GM21390 (cell line): ENCODE results near the gene SLC35F3.
"Not testable (repeated sequence)": the region's sequence is repeated elsewhere in the genome, so short reads cannot be mapped to it uniquely, and the experiment has no call there.

Experiments
- ATAC-seq: cut with Tn5 transposase; IDR thresholded peaks from one replicate; pipeline ENCODE4 v1.9.1; 2021; ENCODE audit not compliant: unreplicated experiment

Gene SLC35F3

GRCh38 chr1:234102583-234102982, 198.1 kb downstream of the SLC35F3 start:
- no peak for ATAC-seq

GRCh38 chr1:234103198-234103597, 198.7 kb downstream of the SLC35F3 start:
- ATAC-seq = no peak

GRCh38 chr1:234106032-234106431, 201.6 kb downstream of the SLC35F3 start:
- no peak for ATAC-seq

- ATAC-seq = no peak
Measured at GRCh38 chr1:234107416-234108021, 203.0 kb downstream of the SLC35F3 start.

GRCh38 chr1:234108921-234109320, 204.4 kb downstream of the SLC35F3 start:
- no peak for ATAC-seq

GRCh38 chr1:234109840-234110239, 205.4 kb downstream of the SLC35F3 start:
- no peak for ATAC-seq

GRCh38 chr1:234111458-234112142, 207.1 kb downstream of the SLC35F3 start:
- ATAC-seq = no peak

GRCh38 chr1:234114648-234115307, 210.3 kb downstream of the SLC35F3 start:
- ATAC-seq = no peak

GRCh38 chr1:234118911-234119310, 214.4 kb downstream of the SLC35F3 start:
- ATAC-seq = no peak

- no peak for ATAC-seq
Measured at GRCh38 chr1:234119431-234119830, 215.0 kb downstream of the SLC35F3 start.

GRCh38 chr1:234120327-234120944, 216.0 kb downstream of the SLC35F3 start:
- no peak for ATAC-seq

- not testable (repeated sequence) for ATAC-seq
Measured at GRCh38 chr1:234121659-234122058, 217.2 kb downstream of the SLC35F3 start.

- ATAC-seq = not testable (repeated sequence)
Measured at GRCh38 chr1:234122571-234122970, 218.1 kb downstream of the SLC35F3 start.

- ATAC-seq = no peak
Measured at GRCh38 chr1:234123867-234124266, 219.4 kb downstream of the SLC35F3 start.

- no peak for ATAC-seq
Measured at GRCh38 chr1:234125283-234125682, 220.8 kb downstream of the SLC35F3 start.

GRCh38 chr1:234125714-234126113, 221.2 kb downstream of the SLC35F3 start:
- ATAC-seq = no peak

- no peak for ATAC-seq
Measured at GRCh38 chr1:234127026-234127671, 222.7 kb downstream of the SLC35F3 start.

GRCh38 chr1:234132795-234133194, 228.3 kb downstream of the SLC35F3 start:
- ATAC-seq = no peak

- no peak for ATAC-seq
Measured at GRCh38 chr1:234134878-234135277, 230.4 kb downstream of the SLC35F3 start.

GRCh38 chr1:234135501-234135900, 231.0 kb downstream of the SLC35F3 start:
- no peak for ATAC-seq

- no peak for ATAC-seq
Measured at GRCh38 chr1:234136073-234136472, 231.6 kb downstream of the SLC35F3 start.
